ENCODE measurements around the gene MAPK6.

Gene MAPK6

GRCh38 chr15:52018693-52019393, at the start of gene MAPK6:
Gene MAPK6, plus strand, starts transcription at chr15:52019219. Its CDS starts 27,242 bp downstream, at chr15:52046461.
- peak; percentile 93 for DNase-seq (ENCODE audit: low read depth, low spot score)
- H3K4me3 ChIP-seq (ENCODE audit: low read depth, low read length) = peak within 1 kb of the TSS; percentile 96
- in situ Hi-C loops (cut with HindIII; ENCODE audit: low sequenced_read_pairs) = no loop called here
- TF ChIP-seq, protein P1, sequence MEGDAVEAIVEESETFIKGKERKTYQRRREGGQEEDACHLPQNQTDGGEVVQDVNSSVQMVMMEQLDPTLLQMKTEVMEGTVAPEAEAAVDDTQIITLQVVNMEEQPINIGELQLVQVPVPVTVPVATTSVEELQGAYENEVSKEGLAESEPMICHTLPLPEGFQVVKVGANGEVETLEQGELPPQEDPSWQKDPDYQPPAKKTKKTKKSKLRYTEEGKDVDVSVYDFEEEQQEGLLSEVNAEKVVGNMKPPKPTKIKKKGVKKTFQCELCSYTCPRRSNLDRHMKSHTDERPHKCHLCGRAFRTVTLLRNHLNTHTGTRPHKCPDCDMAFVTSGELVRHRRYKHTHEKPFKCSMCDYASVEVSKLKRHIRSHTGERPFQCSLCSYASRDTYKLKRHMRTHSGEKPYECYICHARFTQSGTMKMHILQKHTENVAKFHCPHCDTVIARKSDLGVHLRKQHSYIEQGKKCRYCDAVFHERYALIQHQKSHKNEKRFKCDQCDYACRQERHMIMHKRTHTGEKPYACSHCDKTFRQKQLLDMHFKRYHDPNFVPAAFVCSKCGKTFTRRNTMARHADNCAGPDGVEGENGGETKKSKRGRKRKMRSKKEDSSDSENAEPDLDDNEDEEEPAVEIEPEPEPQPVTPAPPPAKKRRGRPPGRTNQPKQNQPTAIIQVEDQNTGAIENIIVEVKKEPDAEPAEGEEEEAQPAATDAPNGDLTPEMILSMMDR (IDR thresholded peaks at IDR 0.05; ENCODE audit: low read depth, low read length) = no peak

DNA sequence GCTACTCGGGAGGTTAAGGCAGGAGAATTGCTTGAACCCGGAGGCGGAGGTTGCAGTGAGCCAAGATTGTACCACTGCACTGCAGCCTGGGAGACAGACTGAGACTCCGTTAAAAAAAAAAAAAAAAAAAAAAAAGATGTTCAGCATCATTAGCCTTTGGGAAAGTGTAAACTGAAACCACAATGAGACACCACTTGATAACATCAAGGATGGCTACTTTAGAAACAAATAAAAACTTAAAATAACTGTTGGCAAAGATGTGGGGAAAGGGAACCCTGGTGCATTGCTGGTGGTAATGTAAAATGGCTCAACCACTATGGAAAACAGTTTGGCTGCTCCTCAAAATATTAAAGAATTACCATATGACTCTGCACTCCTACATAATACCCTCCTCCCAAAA, 49.3 kb upstream of the MAPK6 start:
- TF ChIP-seq, protein P1 (IDR thresholded peaks at IDR 0.05; ENCODE audit: low read depth, low read length) = no peak
- no peak for DNase-seq (ENCODE audit: low read depth, low spot score)
- in situ Hi-C loops (cut with HindIII; ENCODE audit: low sequenced_read_pairs) = no loop called here
- no peak overlapping the region for H3K4me3 ChIP-seq (ENCODE audit: low read depth, low read length)

- H3K4me3 ChIP-seq (ENCODE audit: low read depth, low read length) = peak overlapping the region; percentile 85
- no peak for DNase-seq (ENCODE audit: low read depth, low spot score)
- in situ Hi-C loops (cut with HindIII; ENCODE audit: low sequenced_read_pairs) = no loop called here
- TF ChIP-seq, protein P1 (IDR thresholded peaks at IDR 0.05; ENCODE audit: low read depth, low read length) = no peak
Measured at GRCh38 chr15:51970132-51970817, 48.7 kb upstream of the MAPK6 start.

DNA sequence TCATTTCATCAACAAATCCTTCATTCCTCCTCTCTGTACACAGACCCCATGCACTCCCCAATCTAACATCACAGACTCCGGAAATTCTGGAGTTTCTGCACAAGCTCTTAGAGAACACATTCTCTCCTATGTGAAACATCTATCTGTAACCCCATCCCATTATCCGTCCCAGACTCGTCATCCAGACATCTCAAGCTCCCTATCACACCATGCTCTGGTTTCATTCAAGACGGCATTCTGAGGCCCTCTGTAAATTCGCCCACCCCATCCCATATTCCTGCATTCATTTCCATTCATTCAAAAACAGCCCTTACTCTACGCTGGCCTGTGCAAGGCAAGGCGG, 48.0 kb upstream of the MAPK6 start:
- in situ Hi-C loops (cut with HindIII; ENCODE audit: low sequenced_read_pairs) = no loop called here
- no peak for DNase-seq (ENCODE audit: low read depth, low spot score)
- TF ChIP-seq, protein P1 (IDR thresholded peaks at IDR 0.05; ENCODE audit: low read depth, low read length) = no peak
- peak overlapping the region; percentile 85 for H3K4me3 ChIP-seq (ENCODE audit: low read depth, low read length)

DNA sequence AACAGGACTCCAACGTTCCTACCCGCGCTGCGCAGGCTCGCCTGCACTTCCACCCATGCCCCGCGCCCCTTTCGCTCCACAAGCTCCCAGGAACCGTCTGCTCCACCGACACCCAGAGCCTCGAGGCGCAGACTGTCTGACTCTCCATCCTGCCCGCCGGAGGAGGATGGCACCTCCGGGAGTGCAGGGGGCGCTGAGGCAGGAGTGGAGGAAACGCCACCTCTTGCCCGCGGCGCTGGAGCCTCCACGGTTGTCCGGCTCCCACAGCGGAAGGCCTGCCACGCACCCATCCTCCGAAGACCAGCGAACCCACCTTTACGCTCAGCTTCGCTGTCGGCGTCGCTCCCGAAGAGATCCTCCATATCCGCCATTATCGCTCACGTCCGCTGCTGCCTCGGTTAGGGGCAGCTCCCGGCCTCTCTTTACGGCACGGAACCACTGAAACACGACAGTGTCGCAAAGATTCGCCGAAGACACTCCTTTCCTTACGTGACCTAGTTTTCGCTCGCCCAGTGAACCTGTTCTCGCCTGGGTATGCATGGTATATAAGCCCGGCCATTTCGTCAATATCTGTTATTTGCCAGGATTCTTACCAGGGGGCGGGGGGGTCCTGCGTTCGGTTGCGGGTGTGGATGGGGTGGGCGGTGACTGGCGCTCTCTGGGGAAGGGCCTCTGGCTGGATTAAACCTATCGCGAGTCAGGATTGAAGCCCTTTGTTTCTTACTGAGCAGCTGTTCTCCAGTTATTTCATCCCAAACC, 47.5 kb upstream of the MAPK6 start, which contains the start of gene LEO1:
Gene LEO1 (minus strand): TSS at position 404 of the 759 bp plus-strand sequence. CDS start 33 bp downstream, at position 371.
- DNase-seq (ENCODE audit: low read depth, low spot score) = peak; percentile 97
- peak within 1 kb of the TSS; percentile 85 for H3K4me3 ChIP-seq (ENCODE audit: low read depth, low read length)
- in situ Hi-C loops (cut with HindIII; ENCODE audit: low sequenced_read_pairs) = no loop called here
- TF ChIP-seq, protein P1 (IDR thresholded peaks at IDR 0.05; ENCODE audit: low read depth, low read length) = peak; percentile 57

- no peak overlapping the region for H3K4me3 ChIP-seq (ENCODE audit: low read depth, low read length)
- TF ChIP-seq, protein P1 (IDR thresholded peaks at IDR 0.05; ENCODE audit: low read depth, low read length) = no peak
- DNase-seq (ENCODE audit: low read depth, low spot score) = no peak
- in situ Hi-C loops (cut with HindIII; ENCODE audit: low sequenced_read_pairs) = no loop called here
Measured at GRCh38 chr15:51973220-51973619, 45.8 kb upstream of the MAPK6 start.

Data from astrocyte of the spinal cord (primary cell).